HG03469 (cell line): ENCODE results near the gene MAP3K13.
"Not testable (repeated sequence)": the region's sequence is repeated elsewhere in the genome, so short reads cannot be mapped to it uniquely, and the experiment has no call there.

Experiments used
- ATAC-seq: cut with Tn5 transposase; IDR thresholded peaks from one replicate; pipeline ENCODE4 v1.9.1; 2021; ENCODE audit warnings: mild to moderate bottlenecking, moderate library complexity, moderate number of reproducible peaks; ENCODE audit not compliant: unreplicated experiment

MAP3K13 gene

GRCh38 chr3:185340751-185341150, 22.2 kb upstream of the MAP3K13 start:
- no peak for ATAC-seq

GRCh38 chr3:185341616-185342458, 21.1 kb upstream of the MAP3K13 start:
- no peak for ATAC-seq

GRCh38 chr3:185342459-185343174, 20.3 kb upstream of the MAP3K13 start:
- ATAC-seq, result no peak

GRCh38 chr3:185347399-185347798, 15.5 kb upstream of the MAP3K13 start:
- no peak for ATAC-seq

- ATAC-seq, result no peak
These were observed 12.1 kb upstream of the MAP3K13 start for GRCh38 chr3:185350841-185351240.

- ATAC-seq, result no peak
These were observed 11.5 kb upstream of the MAP3K13 start for GRCh38 chr3:185351396-185351795.

- ATAC-seq, result no peak
These were observed 9.7 kb upstream of the MAP3K13 start for GRCh38 chr3:185353225-185353624.

GRCh38 chr3:185353823-185354614, 8.9 kb upstream of the MAP3K13 start:
- peak; percentile 94 for ATAC-seq

- ATAC-seq, result no peak
These were observed 6.4 kb upstream of the MAP3K13 start for GRCh38 chr3:185356499-185356898.

- ATAC-seq, result no peak
These were observed 1.0 kb upstream of the MAP3K13 start for GRCh38 chr3:185361920-185362319.

- ATAC-seq, result no peak
These were observed 797 bp downstream of the MAP3K13 start for GRCh38 chr3:185363662-185364203.

GRCh38 chr3:185365291-185366073, 2.5 kb downstream of the MAP3K13 start:
- ATAC-seq, result no peak

GRCh38 chr3:185366074-185366335, 3.1 kb downstream of the MAP3K13 start:
- ATAC-seq, result no peak

GRCh38 chr3:185366913-185367312, 4.0 kb downstream of the MAP3K13 start:
- ATAC-seq, result no peak

- not testable (repeated sequence) for ATAC-seq
These were observed 7.4 kb downstream of the MAP3K13 start for GRCh38 chr3:185370349-185370748.

- ATAC-seq, result no peak
These were observed 8.6 kb downstream of the MAP3K13 start for GRCh38 chr3:185371306-185372074.

- ATAC-seq, result no peak
These were observed 18.6 kb downstream of the MAP3K13 start for GRCh38 chr3:185381320-185382058.

- no peak for ATAC-seq
These were observed 19.2 kb downstream of the MAP3K13 start for GRCh38 chr3:185382154-185382553.

GRCh38 chr3:185386515-185386914, 23.6 kb downstream of the MAP3K13 start:
- not testable (repeated sequence) for ATAC-seq
